Stimulated activated effector memory CD8-positive, alpha-beta T cell treated with anti-CD3 and anti-CD28 coated beads, Interleukin-12 subunit alpha, Interleukin-12 subunit beta, amount 100 ng/mL, for 72 hours (primary cell): Measurements from ENCODE around the gene LOXHD1.

Experiments
- ATAC-seq: fragments of 150-1000 bp; cut with Tn5 transposase; 2 replicates; pipeline ENCODE4 v1.10.0; 2021
- DNase-seq, 2 donors: peaks; one replicate each; pipeline ENCODE4 v3.0.0; 2021 to 2022; ENCODE audit warnings: low spot score in 2 of 2
- H3K27ac Mint-ChIP-seq: one replicate; pipeline ENCODE4 v1.8.0; 2022; ENCODE audit warnings: mild to moderate bottlenecking, mixed read lengths
- H3K36me3 Mint-ChIP-seq: one replicate; pipeline ENCODE4 v1.8.0; 2022; ENCODE audit warnings: mild to moderate bottlenecking, mixed read lengths
- H3K4me1 Mint-ChIP-seq: one replicate; pipeline ENCODE4 v1.8.0; 2022; ENCODE audit warnings: mixed read lengths
- H3K4me3 Mint-ChIP-seq: one replicate; pipeline ENCODE4 v1.8.0; 2022; ENCODE audit warnings: mild to moderate bottlenecking, mixed read lengths
- H3K9me3 Mint-ChIP-seq: one replicate; pipeline ENCODE4 v1.8.0; 2022; ENCODE audit warnings: mixed read lengths

LOXHD1 gene

DNA sequence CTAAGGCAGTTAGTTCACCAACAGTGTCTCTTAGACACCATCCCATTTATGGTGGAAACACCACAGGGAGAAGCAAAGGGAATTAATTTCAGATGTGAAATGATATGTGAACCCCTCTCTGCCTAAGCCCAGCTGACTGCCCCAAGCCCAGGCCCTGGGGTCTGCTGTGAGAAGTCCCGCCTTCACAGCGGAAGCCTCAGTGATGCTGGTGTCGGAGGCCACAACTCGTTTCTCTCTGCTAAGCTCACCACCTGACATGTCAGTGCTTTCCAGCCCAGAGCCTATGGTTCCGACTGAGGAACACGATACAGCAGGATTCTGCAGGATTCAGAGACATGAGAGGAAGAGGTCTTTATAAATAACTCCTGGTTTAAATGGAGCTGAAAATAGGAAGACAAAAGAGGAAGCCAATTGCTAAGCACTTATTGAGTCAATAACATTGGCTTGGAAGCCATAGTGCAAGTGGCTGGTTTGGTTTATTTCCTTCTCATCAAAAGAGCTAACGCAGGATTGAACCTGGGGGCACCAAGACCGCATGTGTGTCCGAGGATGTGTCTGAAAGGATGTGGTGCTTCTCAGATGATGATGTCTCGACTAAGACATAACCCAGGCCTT lies 21.9 kb upstream of the LOXHD1 start:
- H3K4me1 Mint-ChIP-seq: no peaks in the 10 kb centered on the region
- H3K36me3 Mint-ChIP-seq: no peaks in the 10 kb centered on the region
- DNase-seq (no peak), ATAC-seq (no peak)
- no peak overlapping the region for H3K27ac Mint-ChIP-seq
- H3K9me3 Mint-ChIP-seq: no peaks in the 10 kb centered on the region
- H3K4me3 Mint-ChIP-seq: no peak overlapping the region

DNA sequence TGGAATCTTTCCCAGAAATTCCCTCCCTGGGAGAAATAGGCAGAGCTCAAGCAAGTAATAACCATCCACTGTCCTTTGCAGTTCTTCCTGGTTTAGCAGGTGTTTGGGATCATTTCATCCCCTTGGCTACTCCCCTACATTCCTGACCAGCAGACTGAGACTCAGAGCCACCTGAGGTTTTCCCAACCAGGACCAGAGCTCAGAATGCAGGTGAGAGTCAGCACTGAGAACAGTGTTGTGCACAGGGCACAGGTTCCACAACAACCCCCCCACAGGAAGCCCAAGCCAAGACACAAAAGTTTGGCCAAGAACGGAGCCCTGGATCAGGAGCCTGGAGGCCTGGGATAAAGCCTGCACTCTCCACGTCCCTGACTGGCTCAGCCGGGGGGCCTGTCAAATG lies 21.0 kb upstream of the LOXHD1 start:
- Mint-ChIP-seq H3K4me1 (no peaks in the 10 kb centered on the region), H3K27ac (no peak overlapping the region)

DNA sequence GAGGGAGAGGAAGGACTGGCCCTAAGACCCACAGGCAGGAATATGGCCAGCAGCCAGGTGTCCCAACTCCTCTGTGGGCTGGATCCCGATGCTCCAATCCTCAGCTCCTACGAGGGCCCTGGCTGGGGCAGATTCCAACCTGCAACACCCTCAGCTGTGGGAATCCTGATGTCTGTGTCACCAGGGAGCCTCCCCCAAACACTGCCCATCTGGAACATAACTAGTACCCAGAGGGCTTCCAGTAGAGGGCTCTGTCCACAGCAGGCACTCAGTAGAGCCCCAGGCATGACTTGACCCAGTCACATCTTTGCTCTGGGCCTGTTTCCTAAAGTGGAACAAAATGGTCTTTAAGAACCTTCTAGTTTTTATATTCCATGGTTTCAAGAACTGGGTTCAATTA lies 20.6 kb upstream of the LOXHD1 start:
- DNase-seq (no peak), ATAC-seq (no peak)
- no peaks in the 10 kb centered on the region for H3K4me1 Mint-ChIP-seq
- H3K27ac Mint-ChIP-seq: no peak overlapping the region
- no peak overlapping the region for H3K4me3 Mint-ChIP-seq
- no peaks in the 10 kb centered on the region for H3K36me3 Mint-ChIP-seq
- H3K9me3 Mint-ChIP-seq: no peaks in the 10 kb centered on the region

More for the DNA sequence above, 21.0 kb upstream of the LOXHD1 start:
- DNase-seq: no peak
- H3K9me3 Mint-ChIP-seq: no peaks in the 10 kb centered on the region
- H3K4me3 Mint-ChIP-seq: no peak overlapping the region
- H3K36me3 Mint-ChIP-seq: no peaks in the 10 kb centered on the region
- ATAC-seq: no peak

DNA sequence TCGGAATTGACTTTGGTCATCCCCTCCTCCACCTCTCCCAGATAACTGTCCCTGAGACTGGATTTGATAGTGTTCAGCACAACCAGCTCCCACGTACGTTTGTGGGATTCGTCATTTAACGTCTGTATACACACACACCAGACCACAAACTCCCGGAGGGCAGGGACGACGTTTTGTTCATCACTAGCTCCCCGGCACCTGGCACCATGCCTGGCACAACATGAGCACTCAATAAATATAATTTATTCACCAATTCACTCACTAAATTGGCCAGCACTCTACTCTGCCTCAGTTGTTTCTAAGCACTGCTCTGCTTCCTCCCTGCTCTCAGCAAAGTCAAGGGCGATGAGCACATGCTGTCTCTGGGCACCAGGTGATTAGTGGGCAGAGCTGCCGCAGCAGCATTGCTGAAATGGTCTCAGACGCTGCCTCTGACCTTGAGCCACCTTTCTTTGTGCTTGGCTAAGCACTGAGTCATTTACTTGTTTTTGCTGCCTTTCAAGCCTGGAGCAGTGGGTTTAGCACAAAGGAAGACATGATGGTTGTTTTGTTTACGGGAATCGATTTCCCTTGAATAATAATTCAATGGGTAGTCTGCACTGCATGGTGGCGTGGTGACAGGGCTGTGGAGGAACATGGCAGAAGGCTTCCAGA lies 19.3 kb upstream of the LOXHD1 start:
- Mint-ChIP-seq H3K4me1 (no peaks in the 10 kb centered on the region), H3K36me3 (no peaks in the 10 kb centered on the region), H3K9me3 (no peaks in the 10 kb centered on the region), H3K4me3 (no peak overlapping the region), H3K27ac (no peak overlapping the region)
- ATAC-seq: no peak
- DNase-seq: no peak

DNA sequence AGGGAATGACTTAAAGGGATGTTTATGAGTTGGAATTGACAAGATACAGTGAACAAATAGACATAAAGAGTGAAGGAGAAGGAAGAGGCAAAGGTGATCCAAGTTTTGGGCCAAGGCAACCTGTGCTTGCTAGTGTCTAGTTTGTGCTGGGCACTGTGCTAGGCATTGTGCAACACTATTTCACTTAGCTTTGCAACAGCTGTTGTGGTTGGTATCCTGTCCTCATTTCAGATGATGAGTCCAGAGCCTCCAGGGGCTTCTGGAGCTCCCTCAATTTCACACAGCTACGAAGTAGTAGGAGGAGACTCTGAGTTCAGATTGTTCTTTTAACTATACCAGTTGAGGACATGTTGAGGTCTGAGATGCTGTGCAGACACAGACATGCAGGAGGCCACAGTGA lies 18.1 kb upstream of the LOXHD1 start:
- no peak overlapping the region for H3K27ac Mint-ChIP-seq
- H3K4me1 Mint-ChIP-seq: no peaks in the 10 kb centered on the region
- H3K9me3 Mint-ChIP-seq: no peaks in the 10 kb centered on the region
- DNase-seq (no peak), ATAC-seq (no peak)
- no peaks in the 10 kb centered on the region for H3K36me3 Mint-ChIP-seq
- no peak overlapping the region for H3K4me3 Mint-ChIP-seq

DNA sequence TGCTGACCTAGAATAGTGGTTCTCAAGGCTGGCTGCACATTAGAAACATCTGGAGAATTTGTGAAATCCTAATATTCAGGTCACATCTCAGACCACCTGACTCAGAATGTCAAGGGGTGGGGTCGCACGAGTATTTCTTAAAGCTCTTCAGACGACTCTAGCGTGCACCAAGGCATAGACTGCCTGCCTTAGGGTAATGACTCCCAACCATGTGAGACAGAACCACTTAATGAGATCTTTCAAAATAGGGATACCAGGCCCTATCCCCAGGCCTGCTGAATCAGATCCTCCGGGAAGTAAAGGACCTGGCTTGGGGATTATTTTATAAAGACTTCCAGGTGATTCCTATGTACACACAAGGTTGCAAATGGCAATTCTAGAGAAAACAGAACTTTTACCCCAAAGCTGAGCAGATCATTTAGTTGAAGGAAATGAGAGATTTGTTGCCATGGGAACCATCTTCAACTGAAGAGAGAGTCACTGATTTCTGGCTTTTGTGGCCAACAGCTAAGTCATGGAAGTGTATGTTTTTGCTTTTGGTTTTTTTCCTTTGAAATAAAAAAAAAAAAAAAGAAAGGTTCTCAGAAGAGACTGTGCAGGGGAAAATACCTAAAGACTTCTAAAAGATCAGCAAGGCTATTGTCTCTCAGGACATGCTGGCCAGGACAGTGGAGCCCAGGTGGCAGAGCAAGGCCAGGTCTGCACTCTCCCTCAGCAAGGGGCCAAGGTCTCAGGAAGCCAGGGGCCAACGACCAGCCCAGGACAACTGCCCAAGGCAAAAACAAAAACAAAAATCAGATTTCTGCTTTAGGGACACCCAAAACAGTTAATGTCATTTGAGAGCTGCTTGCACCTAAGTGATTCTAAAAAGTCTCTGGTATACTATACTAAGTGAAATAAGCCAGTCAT lies 15.3 kb upstream of the LOXHD1 start:
- DNase-seq (no peak), ATAC-seq (no peak)
- H3K4me1 Mint-ChIP-seq: no peaks in the 10 kb centered on the region
- H3K9me3 Mint-ChIP-seq: no peaks in the 10 kb centered on the region
- H3K27ac Mint-ChIP-seq: no peak overlapping the region
- no peak overlapping the region for H3K4me3 Mint-ChIP-seq
- no peaks in the 10 kb centered on the region for H3K36me3 Mint-ChIP-seq

DNA sequence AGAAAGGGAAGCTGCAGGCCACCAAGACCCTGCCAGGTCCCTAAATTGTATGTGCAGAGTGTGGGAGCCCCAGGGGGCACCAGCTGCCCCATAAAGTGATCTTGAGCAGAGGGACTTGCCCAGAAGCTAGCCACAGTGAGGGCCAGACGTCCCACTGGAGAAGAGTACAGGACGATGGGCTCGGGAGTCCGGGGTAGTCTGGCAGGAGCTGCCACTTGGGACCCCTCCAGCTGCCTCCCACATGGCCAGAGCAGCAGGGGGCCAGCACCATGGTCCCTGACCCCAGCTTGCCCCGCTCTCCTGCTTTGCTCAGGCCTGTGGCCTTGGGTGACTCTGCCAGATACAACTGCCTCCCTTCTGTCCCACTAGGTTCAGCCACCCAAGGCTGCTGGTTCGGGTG lies 11.7 kb upstream of the LOXHD1 start:
- ATAC-seq: no peak
- Mint-ChIP-seq H3K36me3 (no peaks in the 10 kb centered on the region), H3K9me3 (no peaks in the 10 kb centered on the region), H3K4me3 (no peak overlapping the region), H3K4me1 (no peaks in the 10 kb centered on the region), H3K27ac (no peak overlapping the region)
- DNase-seq: no peak

DNA sequence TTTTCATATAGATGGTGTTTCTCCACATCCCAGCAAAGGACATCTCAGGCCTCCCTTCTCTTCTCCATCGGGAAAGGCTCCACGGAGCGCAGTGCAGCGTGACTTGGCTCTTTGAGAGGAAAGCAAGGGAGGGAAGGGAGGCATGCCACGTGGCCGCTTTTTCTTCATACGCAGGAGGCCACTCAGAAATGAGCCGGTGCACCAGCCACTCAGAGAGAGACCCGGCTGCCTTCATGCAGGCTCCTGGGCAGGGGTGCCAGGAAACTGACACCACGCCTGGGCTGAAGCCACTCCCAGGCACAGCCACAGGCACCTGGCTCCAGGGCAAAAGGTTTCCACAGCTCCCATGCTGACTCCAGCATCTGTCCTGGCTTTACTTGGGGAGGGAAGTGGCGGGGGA lies 11.1 kb upstream of the LOXHD1 start:
- no peak for DNase-seq
- ATAC-seq: no peak
- no peaks in the 10 kb centered on the region for H3K9me3 Mint-ChIP-seq

DNA sequence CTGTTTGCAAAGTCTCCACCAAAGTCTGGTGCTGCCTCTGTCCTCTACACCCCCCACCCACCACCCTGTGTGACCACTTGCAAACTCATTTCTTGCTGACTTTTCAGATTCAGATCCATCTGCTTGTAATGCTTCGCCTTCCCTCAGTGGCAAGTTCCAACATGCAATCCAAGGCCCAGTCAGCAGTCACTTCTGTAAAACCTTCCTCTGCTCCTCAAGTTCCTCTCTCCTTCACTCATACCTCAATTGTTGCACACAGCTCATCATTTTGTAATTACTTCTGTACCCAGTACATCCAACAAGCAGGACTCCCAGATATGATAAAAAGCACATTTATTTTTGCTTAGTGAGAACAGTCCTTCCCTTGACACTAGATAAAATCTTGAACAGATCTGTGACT lies 6.5 kb upstream of the LOXHD1 start:
- Mint-ChIP-seq H3K4me3 (no peak overlapping the region), H3K27ac (no peak overlapping the region), H3K36me3 (no peaks in the 10 kb centered on the region), H3K4me1 (no peaks in the 10 kb centered on the region), H3K9me3 (no peaks in the 10 kb centered on the region)
- DNase-seq: no peak
- no peak for ATAC-seq

More for the DNA sequence above, 11.1 kb upstream of the LOXHD1 start:
- no peaks in the 10 kb centered on the region for H3K36me3 Mint-ChIP-seq
- no peak overlapping the region for H3K27ac Mint-ChIP-seq
- no peaks in the 10 kb centered on the region for H3K4me1 Mint-ChIP-seq
- H3K4me3 Mint-ChIP-seq: no peak overlapping the region

DNA sequence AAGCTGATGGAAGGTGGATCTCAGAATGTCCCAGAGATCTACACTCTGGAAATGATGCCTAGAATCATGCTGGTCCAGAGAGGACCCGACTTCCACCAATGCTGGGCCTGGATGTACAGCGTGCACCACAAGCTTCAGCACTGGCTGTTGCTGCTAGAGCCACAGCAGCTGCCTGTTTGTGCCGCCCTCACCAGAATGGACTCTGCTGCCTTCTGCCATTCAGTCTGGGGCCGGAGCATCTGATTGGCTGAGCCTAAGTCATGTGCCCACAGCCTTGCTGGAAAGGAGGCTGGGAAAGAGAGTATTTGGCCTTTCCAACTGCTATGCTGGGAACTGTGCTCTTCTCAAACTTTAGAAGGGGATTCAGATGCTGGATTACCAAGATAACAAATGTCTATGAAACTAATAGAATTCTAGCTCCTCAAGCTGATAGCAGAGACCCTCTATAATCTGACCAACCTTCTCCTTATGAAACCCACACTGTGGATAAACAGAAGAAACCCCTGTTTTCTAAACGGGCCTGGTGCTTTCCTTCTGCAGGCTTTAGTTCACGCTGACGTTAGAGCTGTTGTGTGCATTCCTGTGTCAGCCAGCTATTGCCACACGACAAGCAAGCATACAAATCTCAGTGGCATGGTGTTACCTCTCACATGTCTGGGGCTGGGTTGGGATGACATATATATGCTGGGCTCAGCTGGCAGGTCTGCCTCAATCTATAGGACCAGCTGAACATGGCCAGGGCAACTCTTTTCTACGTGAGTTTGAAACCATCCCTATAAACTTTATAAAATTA lies 4.1 kb upstream of the LOXHD1 start:
- DNase-seq (no peak), ATAC-seq (no peak)
- no peak overlapping the region for H3K27ac Mint-ChIP-seq
- no peak overlapping the region for H3K4me3 Mint-ChIP-seq
- H3K9me3 Mint-ChIP-seq: no peaks in the 10 kb centered on the region
- H3K4me1 Mint-ChIP-seq: no peaks in the 10 kb centered on the region
- H3K36me3 Mint-ChIP-seq: no peaks in the 10 kb centered on the region

DNA sequence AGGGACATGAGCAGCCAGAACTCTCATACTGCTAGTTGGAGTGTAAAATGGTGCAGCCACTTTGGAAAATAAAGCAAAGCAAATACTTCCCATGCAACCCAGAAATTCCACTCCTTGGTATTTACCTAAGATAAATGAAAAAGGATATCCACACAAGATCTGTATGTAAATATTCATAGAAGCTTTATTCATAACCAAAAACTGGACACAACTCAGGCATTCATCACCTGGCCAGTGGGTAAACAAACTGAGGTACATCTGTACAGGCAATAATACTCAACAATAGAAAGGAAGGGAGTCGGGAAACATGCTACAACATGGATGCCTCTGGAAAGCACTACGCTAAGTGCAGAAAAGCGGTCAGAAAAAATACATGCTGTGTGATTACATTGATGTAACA lies 2.5 kb upstream of the LOXHD1 start:
- ATAC-seq (no peak), DNase-seq (no peak)
- Mint-ChIP-seq H3K4me3 (no peak overlapping the region), H3K27ac (no peak overlapping the region), H3K9me3 (no peaks in the 10 kb centered on the region), H3K4me1 (no peaks in the 10 kb centered on the region), H3K36me3 (no peaks in the 10 kb centered on the region)

DNA sequence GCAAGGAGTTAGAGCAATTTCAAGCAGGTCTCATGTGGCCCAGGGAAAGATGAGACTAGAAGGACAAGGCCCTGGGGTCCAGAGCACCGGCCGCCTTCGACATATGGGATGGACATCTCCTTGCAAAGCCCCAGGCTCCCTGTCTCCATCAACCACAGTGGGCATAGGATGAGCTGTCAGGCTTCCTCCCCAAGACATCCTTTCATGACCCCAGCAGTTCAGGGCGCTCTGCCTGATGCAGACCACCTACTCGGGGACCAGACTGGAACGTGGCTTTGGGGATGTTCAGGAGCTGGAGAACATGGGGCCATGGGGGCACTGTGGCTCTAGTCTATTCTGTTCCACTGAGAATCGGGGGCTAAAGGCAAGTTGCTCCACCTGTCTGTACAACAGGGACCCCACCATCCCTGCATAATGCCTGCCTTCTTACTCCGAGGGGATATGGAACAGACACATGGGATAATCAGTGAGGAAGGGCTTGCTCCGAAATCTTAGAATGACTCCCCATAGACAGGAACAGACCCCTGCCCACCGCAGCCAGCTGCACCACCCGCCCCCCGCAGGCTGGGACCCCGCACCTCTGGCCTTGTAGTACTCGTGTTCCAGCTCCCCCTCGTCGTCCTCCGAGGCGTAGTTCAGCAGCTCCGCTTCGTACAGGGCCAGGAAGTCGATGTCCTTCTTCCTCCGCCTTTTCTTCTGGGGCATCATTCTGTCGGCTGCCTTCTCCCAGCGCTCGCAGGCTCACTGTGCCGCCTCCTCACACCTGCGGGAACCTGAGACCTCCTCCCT lies 500 bp downstream of the LOXHD1 start:
- no peaks in the 10 kb centered on the region for H3K36me3 Mint-ChIP-seq
- H3K27ac Mint-ChIP-seq: no peak overlapping the region
- ATAC-seq (no peak), DNase-seq (no peak)
- no peaks in the 10 kb centered on the region for H3K9me3 Mint-ChIP-seq
- H3K4me1 Mint-ChIP-seq: no peaks in the 10 kb centered on the region
- no peak overlapping the region for H3K4me3 Mint-ChIP-seq

DNA sequence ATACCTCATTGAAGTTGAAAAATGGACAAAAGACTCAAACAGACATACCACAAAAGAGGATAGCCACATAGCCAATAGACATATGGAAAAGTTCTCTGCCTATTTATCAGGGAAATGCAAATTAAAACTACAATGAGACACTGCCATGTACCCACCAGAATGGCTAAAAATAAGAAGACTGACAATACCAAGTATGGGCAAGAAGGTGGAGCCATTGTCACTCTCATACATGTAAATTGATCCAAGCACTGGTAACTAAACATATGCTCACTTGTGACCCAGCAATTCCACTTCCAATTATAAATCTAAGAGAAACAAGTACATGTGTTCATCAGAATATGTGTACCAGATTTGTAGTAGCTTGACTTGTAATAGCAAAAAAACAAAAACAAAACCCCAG lies 4.6 kb downstream of the LOXHD1 start:
- no peak for ATAC-seq
- Mint-ChIP-seq H3K27ac (no peak overlapping the region), H3K4me1 (no peaks in the 10 kb centered on the region), H3K9me3 (no peaks in the 10 kb centered on the region), H3K4me3 (no peak overlapping the region), H3K36me3 (no peaks in the 10 kb centered on the region)
- DNase-seq: no peak

DNA sequence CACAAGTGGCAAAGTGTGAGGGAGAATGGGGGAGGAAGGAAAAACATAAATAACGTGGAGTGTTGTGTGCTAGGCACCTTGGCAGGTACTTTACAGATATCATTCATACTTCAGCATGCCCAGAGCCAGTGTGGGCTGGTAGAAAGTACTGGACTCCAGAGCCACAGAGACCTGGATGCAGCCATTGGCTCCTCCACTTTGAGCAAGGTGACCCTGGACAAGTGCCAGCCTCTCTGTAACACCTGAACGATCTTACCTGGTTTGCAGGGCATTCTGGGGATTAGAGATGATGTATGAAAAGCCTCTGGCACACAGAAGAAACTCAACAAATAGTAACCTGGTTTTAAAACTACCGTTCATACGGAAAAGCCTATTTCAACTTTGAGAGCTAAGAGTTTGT lies 6.3 kb downstream of the LOXHD1 start:
- H3K9me3 Mint-ChIP-seq: no peaks in the 10 kb centered on the region
- no peak overlapping the region for H3K4me3 Mint-ChIP-seq
- no peak overlapping the region for H3K27ac Mint-ChIP-seq
- H3K36me3 Mint-ChIP-seq: no peaks in the 10 kb centered on the region
- H3K4me1 Mint-ChIP-seq: no peaks in the 10 kb centered on the region
- ATAC-seq: no peak
- DNase-seq: no peak
